ENCODE results near the gene MYEOV. TPM values are rescaled to one million over a fixed set of nuclear protein-coding genes. Genes with fewer than 3 reads are reported as not detected.

The MYEOV gene
- total RNA-seq, 1 experiment from 2014 or later = 1.4 TPM

DNA sequence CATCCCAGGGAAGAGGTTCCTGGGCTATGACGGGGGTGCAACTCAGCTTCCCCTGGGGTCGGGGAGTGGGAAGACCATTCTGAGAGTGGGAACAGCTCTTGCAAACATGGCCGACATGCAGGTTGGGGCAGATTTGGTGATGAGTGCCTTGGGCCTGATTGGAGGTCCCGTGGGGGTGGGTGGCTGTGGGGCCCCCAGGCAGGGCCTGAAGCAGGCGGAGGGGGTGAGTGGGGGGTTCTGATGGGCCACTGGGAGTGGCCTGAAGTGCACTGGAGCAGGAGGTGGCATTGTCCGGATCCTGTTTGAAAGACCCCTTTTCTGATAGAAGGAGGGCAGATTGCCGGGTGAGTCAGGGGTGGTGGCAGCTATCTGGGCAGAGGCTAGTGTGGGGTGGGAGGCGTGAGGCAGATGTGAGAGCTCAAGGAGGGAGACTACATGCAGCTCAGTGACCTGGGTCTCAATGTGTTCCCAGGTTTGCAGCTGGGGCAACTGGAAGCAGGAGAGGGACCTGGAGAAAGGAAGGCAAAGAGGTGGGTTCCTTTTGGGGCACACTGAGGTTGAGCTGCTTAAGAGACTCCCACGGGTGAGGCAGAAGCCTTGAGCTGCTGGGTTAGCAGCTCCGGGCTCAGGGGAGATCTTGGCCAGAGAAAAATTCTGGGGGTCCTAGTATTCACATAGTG lies 15.1 kb downstream of the MYEOV start (continued):
- no peak for TF ChIP-seq TCF7 (CRISPR knock-in tag; IDR thresholded peaks at IDR 0.05; ENCODE audit: low read depth)
- TF ChIP-seq ATF6 (CRISPR knock-in tag; IDR thresholded peaks at IDR 0.05) = no peak
- TF ChIP-seq, protein P1, sequence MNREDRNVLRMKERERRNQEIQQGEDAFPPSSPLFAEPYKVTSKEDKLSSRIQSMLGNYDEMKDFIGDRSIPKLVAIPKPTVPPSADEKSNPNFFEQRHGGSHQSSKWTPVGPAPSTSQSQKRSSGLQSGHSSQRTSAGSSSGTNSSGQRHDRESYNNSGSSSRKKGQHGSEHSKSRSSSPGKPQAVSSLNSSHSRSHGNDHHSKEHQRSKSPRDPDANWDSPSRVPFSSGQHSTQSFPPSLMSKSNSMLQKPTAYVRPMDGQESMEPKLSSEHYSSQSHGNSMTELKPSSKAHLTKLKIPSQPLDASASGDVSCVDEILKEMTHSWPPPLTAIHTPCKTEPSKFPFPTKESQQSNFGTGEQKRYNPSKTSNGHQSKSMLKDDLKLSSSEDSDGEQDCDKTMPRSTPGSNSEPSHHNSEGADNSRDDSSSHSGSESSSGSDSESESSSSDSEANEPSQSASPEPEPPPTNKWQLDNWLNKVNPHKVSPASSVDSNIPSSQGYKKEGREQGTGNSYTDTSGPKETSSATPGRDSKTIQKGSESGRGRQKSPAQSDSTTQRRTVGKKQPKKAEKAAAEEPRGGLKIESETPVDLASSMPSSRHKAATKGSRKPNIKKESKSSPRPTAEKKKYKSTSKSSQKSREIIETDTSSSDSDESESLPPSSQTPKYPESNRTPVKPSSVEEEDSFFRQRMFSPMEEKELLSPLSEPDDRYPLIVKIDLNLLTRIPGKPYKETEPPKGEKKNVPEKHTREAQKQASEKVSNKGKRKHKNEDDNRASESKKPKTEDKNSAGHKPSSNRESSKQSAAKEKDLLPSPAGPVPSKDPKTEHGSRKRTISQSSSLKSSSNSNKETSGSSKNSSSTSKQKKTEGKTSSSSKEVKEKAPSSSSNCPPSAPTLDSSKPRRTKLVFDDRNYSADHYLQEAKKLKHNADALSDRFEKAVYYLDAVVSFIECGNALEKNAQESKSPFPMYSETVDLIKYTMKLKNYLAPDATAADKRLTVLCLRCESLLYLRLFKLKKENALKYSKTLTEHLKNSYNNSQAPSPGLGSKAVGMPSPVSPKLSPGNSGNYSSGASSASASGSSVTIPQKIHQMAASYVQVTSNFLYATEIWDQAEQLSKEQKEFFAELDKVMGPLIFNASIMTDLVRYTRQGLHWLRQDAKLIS (CRISPR knock-in tag; IDR thresholded peaks at IDR 0.05; ENCODE audit: borderline replicate concordance) = no peak
- TF ChIP-seq HMGA2 (CRISPR knock-in tag; IDR thresholded peaks at IDR 0.05) = no peak
- TF ChIP-seq CDX4 (CRISPR knock-in tag; IDR thresholded peaks at IDR 0.05; ENCODE audit: borderline replicate concordance) = no peak
- no peak for TF ChIP-seq ZNF138 (CRISPR knock-in tag; conservative IDR thresholded peaks at IDR 0.05)

DNA sequence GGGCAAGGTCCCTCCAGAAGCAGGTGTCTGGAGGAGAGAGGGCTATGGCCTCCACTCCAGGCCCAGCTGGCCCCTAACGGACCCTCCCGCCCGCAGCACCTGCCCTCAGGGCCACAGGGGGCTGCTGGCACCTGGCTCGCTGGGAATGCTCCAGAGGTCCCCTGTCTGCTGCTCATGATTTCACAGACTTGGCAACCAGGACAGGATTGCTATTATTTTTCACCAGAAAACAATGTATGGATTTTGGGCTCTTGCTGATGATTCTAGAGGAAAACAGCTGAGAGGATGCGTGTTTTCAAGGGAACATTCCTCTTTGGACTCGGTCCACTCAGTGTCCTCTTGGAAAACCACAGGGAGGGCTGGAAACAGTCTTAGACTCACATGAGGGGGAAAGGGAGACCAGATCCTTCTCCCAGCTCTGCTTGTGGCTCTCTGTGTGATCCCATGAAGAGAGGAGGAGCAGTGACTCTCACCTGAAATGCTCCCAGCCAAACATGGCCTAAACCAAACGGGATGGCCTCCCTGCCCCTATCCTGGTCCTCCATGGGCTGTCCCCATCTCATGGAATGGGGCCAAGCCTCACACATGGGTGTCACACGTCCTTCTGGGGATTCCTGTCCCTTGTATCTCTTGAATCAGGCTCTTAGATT lies 15.8 kb downstream of the MYEOV start:
- no peaks in the 10 kb centered on the region for H3K27me3 Mint-ChIP-seq (ENCODE audit: low read depth)
- H3K27ac Mint-ChIP-seq = no peak overlapping the region
- H3K4me3 Mint-ChIP-seq = no peak overlapping the region
- CTCF ChIA-PET = no interaction called here
- no peaks in the 10 kb centered on the region for H3K36me3 Mint-ChIP-seq
- DNase-seq (ENCODE audit: low spot score) = no peak
- H3K4me1 Mint-ChIP-seq = no peaks in the 10 kb centered on the region
- H3K9me3 Mint-ChIP-seq = no peaks in the 10 kb centered on the region
- ATAC-seq = no peak
- POLR2A ChIA-PET = no interaction called here
- TF ChIP-seq SP1 (CRISPR knock-in tag; conservative IDR thresholded peaks at IDR 0.05) (no peak), ZNF317 (CRISPR knock-in tag; IDR thresholded peaks at IDR 0.05; ENCODE audit: borderline replicate concordance, low read depth) (no peak), CREM (CRISPR knock-in tag; IDR thresholded peaks at IDR 0.05) (no peak), HMGA2 (CRISPR knock-in tag; IDR thresholded peaks at IDR 0.05) (no peak), ZNF532 (CRISPR knock-in tag; IDR thresholded peaks at IDR 0.05; ENCODE audit: borderline replicate concordance) (no peak), GTF2I (CRISPR knock-in tag; conservative IDR thresholded peaks at IDR 0.05) (no peak), ZBTB21 (CRISPR knock-in tag; IDR thresholded peaks at IDR 0.05; ENCODE audit: borderline replicate concordance) (no peak), ZBTB43 (CRISPR knock-in tag; IDR thresholded peaks at IDR 0.05) (no peak), TEAD4 (CRISPR knock-in tag; IDR thresholded peaks at IDR 0.05) (no peak), CBFB (CRISPR knock-in tag; IDR thresholded peaks at IDR 0.05; ENCODE audit: low read depth) (no peak), IRF2 (CRISPR knock-in tag; IDR thresholded peaks at IDR 0.05; ENCODE audit: borderline replicate concordance, low read depth) (no peak), SMAD4 (CRISPR knock-in tag; IDR thresholded peaks at IDR 0.05) (no peak)
- TF ChIP-seq, protein P2, sequence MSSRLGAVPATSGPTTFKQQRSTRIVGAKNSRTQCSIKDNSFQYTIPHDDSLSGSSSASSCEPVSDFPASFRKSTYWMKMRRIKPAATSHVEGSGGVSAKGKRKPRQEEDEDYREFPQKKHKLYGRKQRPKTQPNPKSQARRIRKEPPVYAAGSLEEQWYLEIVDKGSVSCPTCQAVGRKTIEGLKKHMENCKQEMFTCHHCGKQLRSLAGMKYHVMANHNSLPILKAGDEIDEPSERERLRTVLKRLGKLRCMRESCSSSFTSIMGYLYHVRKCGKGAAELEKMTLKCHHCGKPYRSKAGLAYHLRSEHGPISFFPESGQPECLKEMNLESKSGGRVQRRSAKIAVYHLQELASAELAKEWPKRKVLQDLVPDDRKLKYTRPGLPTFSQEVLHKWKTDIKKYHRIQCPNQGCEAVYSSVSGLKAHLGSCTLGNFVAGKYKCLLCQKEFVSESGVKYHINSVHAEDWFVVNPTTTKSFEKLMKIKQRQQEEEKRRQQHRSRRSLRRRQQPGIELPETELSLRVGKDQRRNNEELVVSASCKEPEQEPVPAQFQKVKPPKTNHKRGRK (CRISPR knock-in tag; IDR thresholded peaks at IDR 0.05; ENCODE audit: borderline replicate concordance) = no peak
- TF ChIP-seq, protein P3, sequence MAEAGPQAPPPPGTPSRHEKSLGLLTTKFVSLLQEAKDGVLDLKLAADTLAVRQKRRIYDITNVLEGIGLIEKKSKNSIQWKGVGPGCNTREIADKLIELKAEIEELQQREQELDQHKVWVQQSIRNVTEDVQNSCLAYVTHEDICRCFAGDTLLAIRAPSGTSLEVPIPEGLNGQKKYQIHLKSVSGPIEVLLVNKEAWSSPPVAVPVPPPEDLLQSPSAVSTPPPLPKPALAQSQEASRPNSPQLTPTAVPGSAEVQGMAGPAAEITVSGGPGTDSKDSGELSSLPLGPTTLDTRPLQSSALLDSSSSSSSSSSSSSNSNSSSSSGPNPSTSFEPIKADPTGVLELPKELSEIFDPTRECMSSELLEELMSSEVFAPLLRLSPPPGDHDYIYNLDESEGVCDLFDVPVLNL (CRISPR knock-in tag; IDR thresholded peaks at IDR 0.05; ENCODE audit: borderline replicate concordance, low read depth) = no peak

All from WTC11 (cell line).